ENCODE measurements around the gene DRC1.

Gene DRC1

DNA sequence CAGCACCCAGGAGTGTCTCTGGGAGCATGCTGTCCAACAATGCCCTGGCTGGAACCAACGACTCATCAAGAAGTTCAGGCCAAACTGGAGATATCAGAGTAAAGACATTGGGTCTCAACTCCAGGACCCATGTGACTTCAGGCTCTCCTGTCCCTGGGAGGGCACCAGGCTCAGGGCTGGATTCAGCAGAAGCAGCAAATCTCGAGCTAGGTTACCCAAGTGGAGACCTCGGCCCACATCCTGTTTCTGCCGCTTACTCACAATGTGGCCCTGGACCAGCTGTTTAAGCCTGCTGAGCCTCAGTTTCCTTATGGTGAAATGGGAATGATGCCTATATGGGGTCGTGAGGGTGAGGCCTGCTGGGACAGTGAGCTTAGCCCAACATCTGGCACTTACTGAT, 85.5 kb downstream of the DRC1 start:
- H3K4me3 ChIP-seq (ENCODE audit: low read length), result no peak overlapping the region
- TF ChIP-seq CTCF (conservative IDR thresholded peaks at IDR 0.05; ENCODE audit: low read depth, low read length), result no peak
- DNase-seq (ENCODE audit: low read depth), result no peak

DNA sequence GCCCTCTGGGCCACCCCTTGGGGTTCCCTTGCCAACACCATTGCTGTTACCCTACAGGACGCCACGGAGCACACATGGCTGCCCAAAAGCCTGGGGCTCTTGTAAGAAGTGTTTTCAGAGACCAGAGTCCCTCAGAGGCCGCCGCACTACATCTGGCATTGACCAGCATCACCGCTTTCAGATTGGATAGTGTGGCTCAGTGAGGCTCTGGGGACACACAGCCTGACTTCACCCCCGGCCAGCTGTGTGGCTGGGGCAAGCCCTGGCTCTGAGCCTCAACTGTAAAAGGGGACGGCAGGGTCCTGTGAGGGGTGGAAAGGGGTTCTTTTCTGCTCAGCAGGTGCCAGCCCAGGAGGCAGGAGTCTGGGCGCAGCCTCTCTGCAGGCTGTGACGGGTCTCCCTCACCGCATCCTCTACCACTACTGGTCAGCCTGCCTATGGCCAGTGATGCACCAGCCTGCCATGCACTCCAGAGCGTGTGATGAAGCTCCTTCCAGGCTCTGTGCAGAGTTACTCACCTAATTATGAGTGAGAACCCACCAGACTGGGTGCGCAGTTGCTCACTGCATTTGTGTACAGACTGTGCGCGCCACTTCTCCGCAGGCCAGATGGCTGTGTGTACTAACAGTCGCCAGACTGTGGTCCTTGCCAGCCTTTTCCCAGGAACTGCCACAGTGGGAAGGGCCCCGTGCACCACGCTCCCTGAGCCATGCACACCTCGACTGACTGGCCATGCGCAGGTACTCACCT, 86.9 kb downstream of the DRC1 start:
- DNase-seq (ENCODE audit: low read depth), result no peak
- H3K4me3 ChIP-seq (ENCODE audit: low read length), result no peak overlapping the region
- no peak for TF ChIP-seq CTCF (conservative IDR thresholded peaks at IDR 0.05; ENCODE audit: low read depth, low read length)

GRCh38 chr2:26489213-26489850, 87.6 kb downstream of the DRC1 start:
- DNase-seq (ENCODE audit: low read depth), result no peak
- no peak for TF ChIP-seq CTCF (conservative IDR thresholded peaks at IDR 0.05; ENCODE audit: low read depth, low read length)

DNA sequence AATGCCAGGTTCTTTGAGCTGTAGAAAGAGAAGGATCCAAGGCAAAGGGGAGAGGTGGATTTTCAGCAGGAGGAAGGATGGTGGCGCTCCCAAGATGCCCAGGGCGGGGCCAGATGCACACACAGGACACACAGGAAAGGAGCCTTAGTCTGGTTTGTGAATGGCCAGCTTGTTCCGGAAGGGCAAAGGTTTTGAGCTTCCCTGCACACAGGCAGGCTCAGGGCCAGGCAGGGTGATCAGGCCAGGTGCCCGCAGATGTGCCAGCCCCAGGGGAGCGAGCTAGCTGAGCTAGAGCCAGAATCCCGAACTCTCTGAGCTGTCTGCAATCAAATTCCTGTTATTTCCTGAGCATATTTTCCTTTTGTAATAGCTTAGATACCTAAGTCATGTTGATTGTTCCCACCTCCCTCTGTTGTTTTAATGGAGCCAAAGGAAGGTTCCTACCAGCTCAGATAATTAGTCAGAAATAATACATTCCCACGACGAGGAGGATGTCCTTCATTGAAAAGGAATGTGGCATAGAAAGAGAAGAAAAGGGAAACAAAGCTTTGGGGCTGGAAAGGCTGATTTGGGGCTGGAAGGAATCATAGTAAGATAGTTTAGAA, 89.9 kb downstream of the DRC1 start:
- H3K4me3 ChIP-seq (ENCODE audit: low read length), result no peak overlapping the region
- no peak for DNase-seq (ENCODE audit: low read depth)
- no peak for TF ChIP-seq CTCF (conservative IDR thresholded peaks at IDR 0.05; ENCODE audit: low read depth, low read length)

More at GRCh38 chr2:26489213-26489850, 87.6 kb downstream of the DRC1 start:
- no peak overlapping the region for H3K4me3 ChIP-seq (ENCODE audit: low read length)

- TF ChIP-seq CTCF (conservative IDR thresholded peaks at IDR 0.05; ENCODE audit: low read depth, low read length), result no peak
- no peak overlapping the region for H3K4me3 ChIP-seq (ENCODE audit: low read length)
- DNase-seq (ENCODE audit: low read depth), result no peak
Observed at GRCh38 chr2:26492749-26493515, 91.2 kb downstream of the DRC1 start.

GRCh38 chr2:26493566-26493965, 91.8 kb downstream of the DRC1 start:
- no peak for DNase-seq (ENCODE audit: low read depth)
- no peak for TF ChIP-seq CTCF (conservative IDR thresholded peaks at IDR 0.05; ENCODE audit: low read depth, low read length)
- no peak overlapping the region for H3K4me3 ChIP-seq (ENCODE audit: low read length)

Data from retinal pigment epithelial cell (primary cell).